Tibial nerve (tissue), 4 donors: ENCODE results near the gene PDE1C. TPM values are rescaled to one million over a fixed set of nuclear protein-coding genes. Genes with fewer than 3 reads are reported as not detected.
"Not testable (repeated sequence)": the region's sequence is repeated elsewhere in the genome, so short reads cannot be mapped to it uniquely, and the experiment has no call there.

Source experiments
- DNase-seq, 2 donors: peaks; one replicate each; pipeline ENCODE4 v3.0.0-alpha.2; 2019; ENCODE audit warnings: low spot score in 2 of 2
- H3K27ac ChIP-seq, 4 donors: fragments of 200-600 bp; sonication (generic) in 3 of 4; one replicate each; pipeline ENCODE4 v1.5.1; 2017 to 2019; ENCODE audit warnings: mild to moderate bottlenecking in 1 of 4
- H3K27me3 ChIP-seq, 2 donors: fragments of 200-600 bp; sonication (generic) in 1 of 2; one replicate each; pipeline versions ENCODE4 v1.5.1 to v1.6.0; 2017 to 2019
- H3K36me3 ChIP-seq, 3 donors: fragments of 200-600 bp; sonication (generic); one replicate each; pipeline ENCODE4 v1.5.1; 2018 to 2019
- H3K4me1 ChIP-seq, 4 donors: fragments of 200-600 bp; sonication (generic) in 3 of 4; one replicate each; pipeline ENCODE4 v1.5.1; 2017 to 2019
- H3K4me3 ChIP-seq, 4 donors: fragments of 200-600 bp; sonication (generic) in 3 of 4; one replicate each; pipeline ENCODE4 v1.5.1; 2017 to 2019; ENCODE audit warnings: mild to moderate bottlenecking in 1 of 4, moderate library complexity in 1 of 4
- H3K9me3 ChIP-seq, 4 donors: fragments of 200-600 bp; sonication (generic) in 3 of 4; one replicate each; pipeline ENCODE4 v1.5.1; 2017 to 2019
- EP300 ChIP-seq, 2 donors: sonication (generic); formaldehyde crosslinking; IDR thresholded peaks; one replicate each; pipeline ENCODE4 v1.6.1; 2017; ENCODE audit warnings: antibody characterized with exemption in 2 of 2, mild to moderate bottlenecking in 1 of 2
- POLR2A ChIP-seq, 2 donors: fragments of 450-650 bp; IDR thresholded peaks; one replicate each; pipeline ENCODE4 v1.6.1; 2017; ENCODE audit warnings: antibody characterized with exemption in 2 of 2, mild to moderate bottlenecking in 2 of 2, moderate library complexity in 2 of 2
- WGBS, 2 donors: methylation state at CpG; one replicate each; pipeline ENCODE4 v1.1.5; 2018; 5-methylcytosine and 5-hydroxymethylcytosine counted together
- total RNA-seq, 4 donors: library from RNA; depleted of rRNA; stranded (reverse); fragments of >200 nt; gene quantifications; one replicate each; pipeline ENCODE4 v1.1.0, GENCODE V29; 2016
- TF ChIP-seq, protein P1 (sequence below), 5 experiments: fragments of 200-600 bp in 3 of 5; fragments of 450-650 bp in 2 of 5; sonication (generic) in 3 of 5; IDR thresholded peaks; one replicate each; pipeline ENCODE4 v1.5.1; 2016 to 2019; ENCODE audit warnings: antibody characterized with exemption in 5 of 5, mild to moderate bottlenecking in 3 of 5, moderate library complexity in 2 of 5

The PDE1C gene
- total RNA-seq, 4 donors from 2014 or later = 10.6 to 31.8 (median 20.7) TPM

DNA sequence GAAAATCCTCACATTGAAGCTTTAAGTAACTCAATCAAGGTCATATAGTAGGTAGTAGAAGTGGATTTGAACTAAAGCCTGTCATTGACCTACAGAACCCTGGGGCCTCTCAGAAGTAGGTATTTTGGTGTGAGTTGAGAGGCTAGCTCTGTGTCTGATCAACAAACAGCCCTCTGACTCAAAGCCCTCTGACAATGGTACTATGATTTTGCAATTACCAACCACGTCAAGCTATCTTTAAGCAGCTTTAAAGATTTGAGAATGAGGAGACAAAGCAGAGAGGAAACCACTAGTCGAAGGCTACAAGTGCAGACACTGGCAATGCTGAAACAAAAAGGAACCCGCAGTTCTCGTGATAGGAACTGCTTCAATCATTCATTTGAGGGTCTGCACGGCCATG, 19.0 kb upstream of the PDE1C start:
- H3K4me3 ChIP-seq = no peak overlapping the region
- WGBS, 2 donors = 81 to 84% methylated on average over 5 of the region's 5 CpGs
- peaks cover 0 to 14% (median 9%) of the 10 kb centered on the region in 4 donors for H3K4me1 ChIP-seq
- H3K36me3 ChIP-seq = no peaks in the 10 kb centered on the region
- TF ChIP-seq, protein P1, sequence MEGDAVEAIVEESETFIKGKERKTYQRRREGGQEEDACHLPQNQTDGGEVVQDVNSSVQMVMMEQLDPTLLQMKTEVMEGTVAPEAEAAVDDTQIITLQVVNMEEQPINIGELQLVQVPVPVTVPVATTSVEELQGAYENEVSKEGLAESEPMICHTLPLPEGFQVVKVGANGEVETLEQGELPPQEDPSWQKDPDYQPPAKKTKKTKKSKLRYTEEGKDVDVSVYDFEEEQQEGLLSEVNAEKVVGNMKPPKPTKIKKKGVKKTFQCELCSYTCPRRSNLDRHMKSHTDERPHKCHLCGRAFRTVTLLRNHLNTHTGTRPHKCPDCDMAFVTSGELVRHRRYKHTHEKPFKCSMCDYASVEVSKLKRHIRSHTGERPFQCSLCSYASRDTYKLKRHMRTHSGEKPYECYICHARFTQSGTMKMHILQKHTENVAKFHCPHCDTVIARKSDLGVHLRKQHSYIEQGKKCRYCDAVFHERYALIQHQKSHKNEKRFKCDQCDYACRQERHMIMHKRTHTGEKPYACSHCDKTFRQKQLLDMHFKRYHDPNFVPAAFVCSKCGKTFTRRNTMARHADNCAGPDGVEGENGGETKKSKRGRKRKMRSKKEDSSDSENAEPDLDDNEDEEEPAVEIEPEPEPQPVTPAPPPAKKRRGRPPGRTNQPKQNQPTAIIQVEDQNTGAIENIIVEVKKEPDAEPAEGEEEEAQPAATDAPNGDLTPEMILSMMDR (IDR thresholded peaks at IDR 0.05) = no peak
- TF ChIP-seq POLR2A (IDR thresholded peaks at IDR 0.05) (no peak), EP300 (IDR thresholded peaks at IDR 0.05) (no peak)
- no peaks in the 10 kb centered on the region for H3K27me3 ChIP-seq
- H3K27ac ChIP-seq = no peak overlapping the region
- H3K9me3 ChIP-seq = no peaks in the 10 kb centered on the region
- DNase-seq = no peak

DNA sequence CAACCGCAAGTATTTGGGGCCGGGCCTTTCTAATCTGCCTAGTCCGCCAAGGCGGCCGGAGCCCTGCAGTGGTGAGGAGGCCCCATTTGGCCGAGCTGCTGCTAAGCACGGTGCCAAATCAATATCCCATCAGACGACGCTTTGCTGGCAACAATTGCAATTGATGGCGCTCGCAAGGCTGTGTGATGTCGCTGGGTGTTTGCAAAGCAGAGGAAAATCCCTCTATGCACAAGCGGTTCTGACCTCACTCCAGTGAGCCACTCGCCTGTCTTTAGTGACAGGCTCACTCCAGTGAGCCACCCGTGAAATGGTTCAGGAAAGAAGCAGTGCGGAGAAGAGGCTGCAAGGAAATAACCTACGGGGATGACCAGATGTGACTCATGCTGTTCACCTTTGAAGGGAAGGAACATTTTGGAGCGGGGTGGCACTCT, 18.3 kb upstream of the PDE1C start:
- no peak for DNase-seq
- 77 to 82% methylated on average over 17 to 18 of the region's 18 CpGs for WGBS, 2 donors

DNA sequence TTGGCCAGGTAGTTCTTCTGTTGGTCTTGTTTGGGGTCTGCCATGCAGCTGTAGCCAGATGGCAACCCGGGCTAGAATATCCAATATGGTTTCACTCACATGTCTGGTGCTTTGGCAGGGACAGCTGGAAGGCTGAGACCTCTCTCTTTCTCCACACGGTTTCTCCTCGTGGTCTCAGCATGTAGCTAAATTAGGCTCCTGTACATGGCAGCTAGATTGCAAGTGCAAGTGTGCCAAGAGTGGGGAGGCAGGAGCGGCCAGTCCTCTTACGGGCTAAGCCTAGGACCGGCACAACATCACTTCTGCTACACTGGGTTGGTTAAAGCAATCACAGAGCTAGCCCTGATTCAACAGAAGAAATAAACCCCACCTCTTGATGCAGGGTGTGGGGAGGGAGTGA, 9.3 kb upstream of the PDE1C start:
- WGBS, 2 donors = 88 to 89% methylated on average over 6 of the region's 6 CpGs
- no peak overlapping the region for H3K27ac ChIP-seq
- no peak overlapping the region for H3K4me3 ChIP-seq
- H3K36me3 ChIP-seq = no peaks in the 10 kb centered on the region
- H3K9me3 ChIP-seq = no peaks in the 10 kb centered on the region
- no peak for DNase-seq
- H3K4me1 ChIP-seq = peaks cover 0 to 11% (median 0%) of the 10 kb centered on the region in 4 donors
- H3K27me3 ChIP-seq = no peaks in the 10 kb centered on the region
- no peak for TF ChIP-seq POLR2A (IDR thresholded peaks at IDR 0.05)
- TF ChIP-seq EP300 (IDR thresholded peaks at IDR 0.05) = no peak
- TF ChIP-seq, protein P1 (IDR thresholded peaks at IDR 0.05) = no peak

More for the DNA sequence above, 18.3 kb upstream of the PDE1C start:
- no peaks in the 10 kb centered on the region for H3K9me3 ChIP-seq
- TF ChIP-seq POLR2A (IDR thresholded peaks at IDR 0.05) (no peak), EP300 (IDR thresholded peaks at IDR 0.05) (no peak)
- TF ChIP-seq, protein P1 (IDR thresholded peaks at IDR 0.05) = no peak
- no peak overlapping the region for H3K4me3 ChIP-seq
- H3K27ac ChIP-seq = no peak overlapping the region
- peaks cover 0 to 14% (median 9%) of the 10 kb centered on the region in 4 donors for H3K4me1 ChIP-seq
- H3K36me3 ChIP-seq = no peaks in the 10 kb centered on the region
- H3K27me3 ChIP-seq = no peaks in the 10 kb centered on the region

DNA sequence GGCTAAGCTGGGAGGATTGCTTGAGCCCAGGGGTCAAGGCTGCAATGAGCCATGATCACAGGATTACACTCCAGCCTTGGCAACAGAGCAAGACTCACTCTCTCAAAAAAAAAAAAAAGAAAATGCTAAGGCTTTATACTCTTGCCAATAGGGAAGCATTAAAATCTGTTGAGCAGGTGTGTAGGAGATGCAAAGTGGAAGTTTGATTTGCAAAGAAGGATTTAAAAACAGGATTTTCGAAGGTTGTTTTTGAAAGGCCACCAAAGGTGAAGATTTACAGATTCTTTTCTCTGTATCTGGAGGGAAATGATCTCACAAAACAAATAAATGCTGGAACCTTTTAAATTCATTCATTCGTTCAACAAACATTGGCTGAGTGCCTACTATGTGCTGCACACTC, 8.6 kb upstream of the PDE1C start:
- Histone ChIP-seq H3K36me3 (no peaks in the 10 kb centered on the region), H3K4me1 (peaks cover 0 to 11% (median 0%) of the 10 kb centered on the region in 4 donors), H3K4me3 (no peak overlapping the region), H3K27ac (no peak overlapping the region), H3K9me3 (no peaks in the 10 kb centered on the region), H3K27me3 (no peaks in the 10 kb centered on the region)
- DNase-seq = no peak
- TF ChIP-seq POLR2A (IDR thresholded peaks at IDR 0.05) (no peak), EP300 (IDR thresholded peaks at IDR 0.05) (no peak)
- TF ChIP-seq, protein P1 (IDR thresholded peaks at IDR 0.05) = no peak
- 64 to 67% methylated on average over 2 of the region's 2 CpGs for WGBS, 2 donors

DNA sequence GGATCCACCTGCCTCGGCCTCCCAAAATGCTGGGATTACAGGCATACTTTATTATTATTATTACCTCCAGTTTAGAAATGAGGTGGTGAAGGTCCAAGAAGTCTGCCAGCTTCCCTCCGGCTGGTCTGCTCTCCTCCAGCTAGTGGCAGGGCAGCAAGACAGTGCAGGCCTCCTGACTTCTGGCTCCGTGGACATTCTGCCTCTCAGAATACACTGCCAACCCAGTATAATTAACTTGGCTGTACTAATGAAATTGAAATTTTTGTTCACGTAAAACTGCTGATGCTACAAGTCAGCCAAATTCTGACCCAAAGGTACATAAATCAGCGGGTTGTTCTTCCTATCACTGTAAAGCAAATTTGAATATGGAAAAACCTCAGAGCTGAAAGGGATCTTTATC, 7.6 kb upstream of the PDE1C start:
- DNase-seq = no peak
- Histone ChIP-seq H3K4me3 (no peak overlapping the region), H3K9me3 (no peaks in the 10 kb centered on the region), H3K27me3 (no peaks in the 10 kb centered on the region), H3K36me3 (no peaks in the 10 kb centered on the region), H3K27ac (no peak overlapping the region), H3K4me1 (peaks cover 0 to 11% (median 0%) of the 10 kb centered on the region in 4 donors)
- WGBS, 2 donors = 83% methylated on average over 5 of the region's 5 CpGs
- TF ChIP-seq, protein P1 (IDR thresholded peaks at IDR 0.05) = no peak
- no peak for TF ChIP-seq EP300 (IDR thresholded peaks at IDR 0.05)
- no peak for TF ChIP-seq POLR2A (IDR thresholded peaks at IDR 0.05)

DNA sequence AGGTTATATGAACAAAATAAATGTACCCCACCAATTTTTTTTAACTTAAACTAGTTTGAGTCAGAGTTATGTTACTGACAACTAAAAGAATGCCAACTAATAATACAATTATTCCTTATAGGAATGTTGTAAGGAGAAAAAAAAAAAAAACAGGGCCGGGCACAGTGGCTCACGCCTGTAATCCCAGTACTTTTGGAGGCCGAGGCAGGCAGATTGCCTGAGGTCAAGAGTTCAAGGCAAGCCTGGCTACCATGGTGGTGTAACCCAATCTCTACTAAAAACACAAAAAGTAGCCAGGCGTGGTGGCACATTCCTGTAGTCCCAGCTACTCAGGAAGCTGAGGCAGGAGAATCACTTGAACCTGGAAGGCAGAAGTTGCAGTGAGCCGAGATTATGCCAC, 6.6 kb upstream of the PDE1C start:
- H3K36me3 ChIP-seq, H3K4me3 ChIP-seq, H3K9me3 ChIP-seq, DNase-seq, H3K27me3 ChIP-seq, H3K27ac ChIP-seq: not testable (repeated sequence)
- peaks cover 0 to 15% (median 0%) of the 10 kb centered on the region in 4 donors for H3K4me1 ChIP-seq
- 78 to 81% methylated on average over 5 of the region's 5 CpGs for WGBS, 2 donors
